GM19351 (cell line): ENCODE results near the gene VEGFB.

ENCODE experiments used
- ATAC-seq: cut with Tn5 transposase; IDR thresholded peaks from one replicate; pipeline ENCODE4 v1.9.1; 2021; ENCODE audit warnings: mild to moderate bottlenecking, moderate library complexity; ENCODE audit not compliant: unreplicated experiment

VEGFB gene

GRCh38 chr11:64210301-64211020 is 23.9 kb upstream of the VEGFB start:
- no peak for ATAC-seq

- ATAC-seq = no peak
These were observed 23.1 kb upstream of the VEGFB start for GRCh38 chr11:64211181-64211872.

- no peak for ATAC-seq
These were observed 17.5 kb upstream of the VEGFB start for GRCh38 chr11:64216879-64217278.

GRCh38 chr11:64218628-64219353 is 15.6 kb upstream of the VEGFB start:
- no peak for ATAC-seq

- no peak for ATAC-seq
These were observed 15.1 kb upstream of the VEGFB start for GRCh38 chr11:64219354-64219684.

- ATAC-seq = no peak
These were observed 14.6 kb upstream of the VEGFB start for GRCh38 chr11:64219755-64220154.

GRCh38 chr11:64220271-64220670 is 14.1 kb upstream of the VEGFB start:
- ATAC-seq = no peak

GRCh38 chr11:64220798-64221197 is 13.6 kb upstream of the VEGFB start:
- no peak for ATAC-seq

GRCh38 chr11:64222651-64223000 is 11.8 kb upstream of the VEGFB start:
- no peak for ATAC-seq

GRCh38 chr11:64223001-64223651 is 11.3 kb upstream of the VEGFB start:
- no peak for ATAC-seq

GRCh38 chr11:64224151-64224890 is 10.1 kb upstream of the VEGFB start:
- ATAC-seq = no peak

- ATAC-seq = no peak
These were observed 9.3 kb upstream of the VEGFB start for GRCh38 chr11:64224891-64225607.

GRCh38 chr11:64225608-64226506 is 8.5 kb upstream of the VEGFB start, which contains the start of the genes NUDT22 and TRPT1:
TSS of gene NUDT22 (plus strand) at chr11:64226274. CDS start at chr11:64226653, 379 bp downstream.
TSS of gene TRPT1 (minus strand) at chr11:64226186. CDS start at chr11:64225860, 326 bp downstream.
- peak; percentile 53 for ATAC-seq

GRCh38 chr11:64226507-64227051 is 7.8 kb upstream of the VEGFB start:
- no peak for ATAC-seq

- no peak for ATAC-seq
These were observed 6.9 kb upstream of the VEGFB start for GRCh38 chr11:64227405-64227956.

- ATAC-seq = no peak
These were observed 5.2 kb upstream of the VEGFB start for GRCh38 chr11:64229090-64229743.

GRCh38 chr11:64229744-64230170 is 4.6 kb upstream of the VEGFB start:
- no peak for ATAC-seq
